H1 (cell line): ENCODE measurements around the gene SLC13A1. TPM values are rescaled to one million over a fixed set of nuclear protein-coding genes. Genes with fewer than 3 reads are reported as not detected.

Experiments
- CTCF ChIA-PET: fragments of 300-600 bp; sonication (Branson Sonifier 250); formaldehyde crosslinking; loops from one replicate; lab custom pipeline; 2021; ENCODE audit not compliant: partially characterized antibody; lab: Charles Lee
- POLR2A ChIA-PET: fragments of 300-600 bp; sonication (Branson Sonifier 250); formaldehyde crosslinking; loops from one replicate; lab custom pipeline; 2021; ENCODE audit warnings: inconsistent platforms; ENCODE audit not compliant: partially characterized antibody; lab: Charles Lee
- DNase-seq, 2 experiments: peaks; one replicate each; pipeline versions ENCODE4 v3.0.0 to v3.0.0-alpha.2; 2010 to 2022; ENCODE audit warnings: low spot score in 2 of 2, low read depth in 1 of 2, mixed read lengths in 1 of 2
- FAIRE-seq: peaks from 2 replicates; lab custom pipeline; 2011; peaks lifted over from hg19 to GRCh38; lab: Jason Lieb, UNC
- H2AFZ ChIP-seq: 2 replicates; pipeline ENCODE4 v1.8.1; 2012; ENCODE audit warnings: low read length, inconsistent platforms
- H2AK5ac ChIP-seq: 2 replicates; pipeline ENCODE4 v1.6.1; 2013; ENCODE audit warnings: low read depth, low read length
- H2BK120ac ChIP-seq: replicated peaks from 2 replicates; pipeline ENCODE3; 2013; ENCODE audit warnings: low read depth, low read length, inconsistent platforms
- H2BK12ac ChIP-seq: 2 replicates; pipeline ENCODE4 v1.6.1; 2013; ENCODE audit warnings: low read depth, low read length
- H2BK15ac ChIP-seq: 2 replicates; pipeline ENCODE4 v1.6.1; 2013; ENCODE audit warnings: low read length
- H2BK20ac ChIP-seq: 2 replicates; pipeline ENCODE4 v1.6.1; 2013; ENCODE audit warnings: low read length
- H2BK5ac ChIP-seq: 2 replicates; pipeline ENCODE4 v1.6.1; 2013; ENCODE audit warnings: low read depth, low read length
- H3K14ac ChIP-seq: 2 replicates; pipeline ENCODE4 v1.6.1; 2013; ENCODE audit warnings: inconsistent platforms; ENCODE audit not compliant: insufficient read length
- H3K18ac ChIP-seq: 2 replicates; pipeline ENCODE4 v1.6.1; 2013; ENCODE audit warnings: low read length; ENCODE audit errors: extremely low read depth
- H3K23ac ChIP-seq: 2 replicates; pipeline ENCODE4 v1.6.1; 2013; ENCODE audit warnings: inconsistent platforms; ENCODE audit not compliant: insufficient read length
- H3K23me2 ChIP-seq: 2 replicates; pipeline ENCODE4 v1.6.1; 2013; ENCODE audit warnings: low read depth, low read length
- H3K27ac ChIP-seq: 2 replicates; pipeline ENCODE4 v1.6.1; 2011; ENCODE audit warnings: low read depth, low read length, inconsistent platforms
- H3K27me3 ChIP-seq, 4 experiments: replicated peaks in 1 of 4; 1 replicate in 1 of 4; 2 replicates in 3 of 4; pipeline versions ENCODE4 v1.6.1 to v1.8.1; 2011 to 2013; ENCODE audit warnings: low read length in 3 of 4, mild to moderate bottlenecking in 3 of 4, inconsistent platforms in 2 of 4, mixed read lengths in 2 of 4, moderate library complexity in 1 of 4; ENCODE audit not compliant: control insufficient read depth in 3 of 4, insufficient read depth in 3 of 4; ENCODE audit errors: extremely low read depth in 1 of 4
- H3K36me3 ChIP-seq, 4 experiments: 2 replicates each; pipeline versions ENCODE4 v1.6.1 to v1.8.1; 2011 to 2013; ENCODE audit warnings: mild to moderate bottlenecking in 4 of 4, low read length in 3 of 4, moderate library complexity in 2 of 4, control low read depth in 1 of 4, inconsistent platforms in 1 of 4; ENCODE audit not compliant: insufficient read depth in 4 of 4, control insufficient read depth in 2 of 4
- H3K4ac ChIP-seq: replicated peaks from 2 replicates; pipeline ENCODE3; 2013; ENCODE audit warnings: low read length, low read depth, mixed read lengths, inconsistent platforms; ENCODE audit not compliant: insufficient read length
- H3K4me1 ChIP-seq, 4 experiments: replicated peaks in 1 of 4; 1 replicate in 1 of 4; 2 replicates in 3 of 4; pipeline versions ENCODE4 v1.6.1 to v1.8.1; 2011 to 2013; ENCODE audit warnings: low read length in 3 of 4, inconsistent platforms in 2 of 4, mixed read lengths in 1 of 4; ENCODE audit not compliant: insufficient read depth in 4 of 4, control insufficient read depth in 3 of 4
- H3K4me2 ChIP-seq, 2 experiments: 2 replicates each; pipeline versions ENCODE4 v1.6.1 to v1.8.1; 2011 to 2013; ENCODE audit warnings: low read depth in 2 of 2, low read length in 2 of 2, control low read depth in 1 of 2, inconsistent platforms in 1 of 2, mild to moderate bottlenecking in 1 of 2; ENCODE audit not compliant: insufficient read depth in 1 of 2
- H3K4me3 ChIP-seq, 4 experiments: fragments of 200-600, 300-600 bp in 1 of 4; sonication (generic), shearing (Covaris generic), sonication (Bioruptor Twin) in 1 of 4; 2 replicates each; pipeline versions ENCODE4 v1.5.1 to v1.8.1; 2011 to 2016; ENCODE audit warnings: low read length in 4 of 4, low read depth in 3 of 4, control low read depth in 2 of 4, inconsistent platforms in 2 of 4, mild to moderate bottlenecking in 2 of 4, mixed read lengths in 1 of 4, moderate library complexity in 1 of 4; ENCODE audit not compliant: insufficient read depth in 2 of 4; ENCODE audit errors: extremely low read depth in 1 of 4
- H3K56ac ChIP-seq: replicated peaks from 2 replicates; pipeline ENCODE3; 2013; ENCODE audit warnings: low read depth, mild to moderate bottlenecking, mixed read lengths, low read length, inconsistent platforms; ENCODE audit not compliant: insufficient read length
- H3K79me1 ChIP-seq: 2 replicates; pipeline ENCODE4 v1.6.1; 2013; ENCODE audit warnings: low read depth, low read length, control low read depth
- H3K79me2 ChIP-seq, 2 experiments: 2 replicates each; pipeline versions ENCODE4 v1.6.1 to v1.8.1; 2012 to 2013; ENCODE audit warnings: low read length in 2 of 2, mild to moderate bottlenecking in 2 of 2, inconsistent platforms in 1 of 2; ENCODE audit not compliant: insufficient read depth in 2 of 2, control insufficient read depth in 1 of 2
- H3K9ac ChIP-seq, 4 experiments: replicated peaks in 1 of 4; 1 replicate in 1 of 4; 2 replicates in 3 of 4; pipeline versions ENCODE4 v1.6.1 to v1.8.1; 2011 to 2013; ENCODE audit warnings: low read depth in 3 of 4, low read length in 3 of 4, control low read depth in 2 of 4, mild to moderate bottlenecking in 2 of 4, moderate library complexity in 2 of 4, inconsistent platforms in 1 of 4; ENCODE audit errors: extremely low read depth in 1 of 4
- H3K9me3 ChIP-seq, 2 experiments: 2 replicates each; pipeline versions ENCODE4 v1.6.1 to v1.8.1; 2012 to 2013; ENCODE audit warnings: mild to moderate bottlenecking in 2 of 2, moderate library complexity in 2 of 2, control low read depth in 1 of 2, inconsistent platforms in 1 of 2, low read depth in 1 of 2, low read length in 1 of 2, mixed read lengths in 1 of 2; ENCODE audit not compliant: insufficient read depth in 2 of 2
- H4K20me1 ChIP-seq, 2 experiments: replicated peaks in 1 of 2; 2 replicates each; pipeline versions ENCODE3 to v1.8.1; 2011 to 2013; ENCODE audit warnings: inconsistent platforms in 2 of 2, low read length in 2 of 2, mild to moderate bottlenecking in 1 of 2; ENCODE audit not compliant: insufficient read depth in 2 of 2, control insufficient read depth in 1 of 2
- H4K5ac ChIP-seq: 2 replicates; pipeline ENCODE4 v1.6.1; 2013; ENCODE audit warnings: low read length, low read depth, mixed read lengths, inconsistent platforms; ENCODE audit not compliant: insufficient read length
- H4K8ac ChIP-seq: 2 replicates; pipeline ENCODE4 v1.8.0; 2013; ENCODE audit warnings: mild to moderate bottlenecking, moderate library complexity, low read length, inconsistent platforms; ENCODE audit not compliant: insufficient read depth; ENCODE audit errors: extremely low read depth
- H4K91ac ChIP-seq: replicated peaks from 2 replicates; pipeline ENCODE3; 2013; ENCODE audit warnings: low read length, mixed read lengths, inconsistent platforms; ENCODE audit not compliant: insufficient read length
- CTBP2 ChIP-seq: IDR thresholded peaks from 2 replicates; pipeline ENCODE4 v1.7.0; 2011; ENCODE audit warnings: borderline replicate concordance, mild to moderate bottlenecking, moderate library complexity, mixed read lengths, low read length; ENCODE audit not compliant: insufficient read depth, insufficient read length
- FOSL1 ChIP-seq: IDR thresholded peaks from 2 replicates; pipeline ENCODE4 v1.6.1; 2011; ENCODE audit warnings: mild to moderate bottlenecking, low read depth, low read length, moderate library complexity; ENCODE audit not compliant: insufficient read depth
- KDM1A ChIP-seq: fragments of 200-600, 300-600 bp; sonication (generic); IDR thresholded peaks from 2 replicates; pipeline ENCODE4 v1.7.1; 2016; ENCODE audit warnings: mild to moderate bottlenecking, low read length, borderline replicate concordance
- KDM5A ChIP-seq: fragments of 200-600 bp; IDR thresholded peaks from 2 replicates; pipeline ENCODE4 v1.7.1; 2012; ENCODE audit warnings: mild to moderate bottlenecking, low read length, inconsistent platforms, mixed read lengths
- WGBS, 2 experiments: shearing (Covaris generic) in 1 of 2; methylation state at CpG; one replicate each; pipeline versions ENCODE4 v1.1.6 to v1.1.7; 2013 to 2015; ENCODE audit warnings: low lambda C conversion rate in 2 of 2, mixed read lengths in 2 of 2, inconsistent platforms in 1 of 2, low coverage in 1 of 2, missing lambda C conversion rate in 1 of 2; ENCODE audit not compliant: insufficient replicate concordance in 2 of 2, insufficient coverage in 1 of 2, insufficient read length in 1 of 2; ENCODE audit errors: extremely low coverage in 1 of 2, missing lambda C conversion rate in 1 of 2; 5-methylcytosine and 5-hydroxymethylcytosine counted together
- polyA plus RNA-seq, 7 experiments: library from polyadenylated mRNA; depleted of rRNA in 3 of 7; stranded (reverse) in 5 of 7; unstranded in 2 of 7; fragments of >200 nt in 5 of 7; fragments of 200-250 nt in 2 of 7; gene quantifications; 1 replicate in 5 of 7; 2 replicates in 1 of 7; 4 replicates in 1 of 7; pipeline versions ENCODE4 v1.2.1 to v1.2.3, GENCODE V29; 2011 to 2013; ENCODE audit warnings: missing spikeins in 2 of 7, mixed read lengths in 2 of 7
- total RNA-seq: library from RNA; stranded (reverse); fragmentation: NEBNext Ultra II Directional; extraction: Animal tissue kit (Norgen Biotek cat#: 25700); gene quantifications from 2 replicates; pipeline ENCODE4 v1.2.1, GENCODE V29; 2021

SLC13A1 gene
- total and polyA plus RNA-seq, 2 of the 8 experiments (the other 6 are each of a cell fraction or from before 2014, with no cell fraction given) = not detected

GRCh38 chr7:123131556-123131955 is 68.2 kb downstream of the SLC13A1 start:
- TF ChIP-seq KDM5A (no peak), FOSL1 (no peak), CTBP2 (no peak), KDM1A (no peak)
- Histone ChIP-seq H4K91ac (no peak overlapping the region), H3K23ac (no peak overlapping the region), H3K36me3 (no peaks in the 10 kb centered on the region), H3K79me1 (no peaks in the 10 kb centered on the region), H2BK120ac (no peak overlapping the region), H3K4me2 (no peak overlapping the region), H2BK12ac (no peak overlapping the region), H3K79me2 (no peaks in the 10 kb centered on the region), H2BK5ac (no peak overlapping the region), H3K4me3 (no peak overlapping the region), H3K27ac (no peak overlapping the region), H3K14ac (no peak overlapping the region), H3K56ac (no peak overlapping the region), H3K9me3 (no peaks in the 10 kb centered on the region), H2AFZ (no peak overlapping the region), H3K27me3 (no peaks in the 10 kb centered on the region), H2BK20ac (no peak overlapping the region), H3K9ac (no peak overlapping the region), H3K4ac (no peak overlapping the region), H3K4me1 (no peaks in the 10 kb centered on the region), H4K20me1 (no peaks in the 10 kb centered on the region), H2AK5ac (no peak overlapping the region), H2BK15ac (no peak overlapping the region), H4K8ac (no peak overlapping the region), H3K23me2 (no peaks in the 10 kb centered on the region), H4K5ac (no peak overlapping the region), H3K18ac (no peak overlapping the region)
- DNase-seq = no peak
- ChIA-PET CTCF (interaction anchor here (0.9 to 1.8 kb wide), 2 partner anchors 10 to 77 kb away, joined by 4 read pairs; no protein-coding TSS in a partner anchor), POLR2A (no interaction called here)
- no peak for FAIRE-seq
- 71% methylated on average over 2 of the region's 2 CpGs; no CpG with 5 or more reads in 1 of the 2 experiments for WGBS, 2 experiments
